ENCODE data around the gene TBCK. TPM values are rescaled to one million over a fixed set of nuclear protein-coding genes. Genes with fewer than 3 reads are reported as not detected.

Gene TBCK
- total RNA-seq, 2 experiments from 2014 or later, result 46.5 to 46.9 TPM

DNA sequence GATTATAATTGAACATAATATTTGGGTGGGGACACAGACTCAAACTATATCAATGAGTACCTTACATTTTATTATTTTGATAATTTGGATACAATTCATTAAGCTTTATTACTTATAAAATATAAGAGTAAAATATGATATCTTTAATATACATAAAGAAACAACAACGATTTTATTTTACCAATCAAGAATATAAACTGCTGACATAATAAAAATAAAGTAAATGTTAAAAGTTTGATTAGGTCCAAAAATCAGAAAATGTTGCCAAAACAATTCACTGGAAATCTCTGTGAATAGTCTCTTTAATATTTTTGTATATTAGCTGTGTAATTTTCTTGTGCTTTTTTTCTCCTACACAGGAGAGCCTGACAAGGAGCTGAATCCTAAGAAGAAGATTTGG, 31.2 kb upstream of the TBCK start:
- H2AFZ ChIP-seq (ENCODE audit: low read length), result no peak overlapping the region
- H3K9me3 ChIP-seq (ENCODE audit: low read length), result no peaks in the 10 kb centered on the region
- intact Hi-C loops (cut with micrococcal nuclease; ENCODE audit: unreplicated experiment), result no loop called here
- no peak overlapping the region for H3K4me2 ChIP-seq (ENCODE audit: low read length)
- no peaks in the 10 kb centered on the region for H3K4me1 ChIP-seq (ENCODE audit: insufficient read depth, low read length, poor library complexity, severe bottlenecking)
- H3K4me3 ChIP-seq (ENCODE audit: low read depth, low read length, poor library complexity, severe bottlenecking), result no peak overlapping the region
- H4K20me1 ChIP-seq (ENCODE audit: insufficient read depth, low read length), result no peaks in the 10 kb centered on the region
- H3K79me2 ChIP-seq (ENCODE audit: insufficient read depth, low read depth, low read length), result peaks cover 18% of the 10 kb centered on the region; the same call in 1 of the 2 replicates
- H3K27ac ChIP-seq (ENCODE audit: low read depth, low read length, poor library complexity, severe bottlenecking), result no peak overlapping the region
- peaks cover 63% of the 10 kb centered on the region for H3K36me3 ChIP-seq (ENCODE audit: insufficient read depth, low read length)
- no peak for DNase-seq (ENCODE audit: low spot score)
- no peaks in the 10 kb centered on the region for H3K9me2 ChIP-seq (ENCODE audit: insufficient read depth, low read length)
- TF ChIP-seq, protein P1, sequence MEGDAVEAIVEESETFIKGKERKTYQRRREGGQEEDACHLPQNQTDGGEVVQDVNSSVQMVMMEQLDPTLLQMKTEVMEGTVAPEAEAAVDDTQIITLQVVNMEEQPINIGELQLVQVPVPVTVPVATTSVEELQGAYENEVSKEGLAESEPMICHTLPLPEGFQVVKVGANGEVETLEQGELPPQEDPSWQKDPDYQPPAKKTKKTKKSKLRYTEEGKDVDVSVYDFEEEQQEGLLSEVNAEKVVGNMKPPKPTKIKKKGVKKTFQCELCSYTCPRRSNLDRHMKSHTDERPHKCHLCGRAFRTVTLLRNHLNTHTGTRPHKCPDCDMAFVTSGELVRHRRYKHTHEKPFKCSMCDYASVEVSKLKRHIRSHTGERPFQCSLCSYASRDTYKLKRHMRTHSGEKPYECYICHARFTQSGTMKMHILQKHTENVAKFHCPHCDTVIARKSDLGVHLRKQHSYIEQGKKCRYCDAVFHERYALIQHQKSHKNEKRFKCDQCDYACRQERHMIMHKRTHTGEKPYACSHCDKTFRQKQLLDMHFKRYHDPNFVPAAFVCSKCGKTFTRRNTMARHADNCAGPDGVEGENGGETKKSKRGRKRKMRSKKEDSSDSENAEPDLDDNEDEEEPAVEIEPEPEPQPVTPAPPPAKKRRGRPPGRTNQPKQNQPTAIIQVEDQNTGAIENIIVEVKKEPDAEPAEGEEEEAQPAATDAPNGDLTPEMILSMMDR (conservative IDR thresholded peaks at IDR 0.05; ENCODE audit: low read length), result no peak
- no peak for TF ChIP-seq EZH2phosphoT487 (IDR thresholded peaks at IDR 0.05; ENCODE audit: borderline replicate concordance, low read depth, low read length)
- ChIA-PET CTCF (ENCODE audit: unreplicated experiment) (no interaction called here), POLR2A (interaction anchor here (0.7 to 1.2 kb wide), 3 partner anchors 16 to 1597 kb away, joined by 3 read pairs; no protein-coding TSS in a partner anchor)
- BruUV-seq (replicated peaks), result no TSS peak

DNA sequence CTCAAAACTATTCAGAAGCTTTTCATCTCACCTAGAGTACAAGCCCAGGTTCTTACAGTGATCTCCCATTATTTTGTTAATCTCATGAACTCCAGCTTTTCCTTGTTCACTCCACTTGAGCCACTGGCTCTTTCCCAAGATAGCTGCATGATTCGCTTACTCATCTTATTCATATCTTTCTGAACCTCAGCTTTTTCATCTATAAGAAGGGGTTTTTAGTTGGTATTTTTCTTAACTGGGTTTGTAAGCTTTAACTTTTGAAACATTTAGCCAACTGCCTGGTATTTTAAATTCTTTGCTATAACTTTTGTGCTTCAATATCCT, 28.6 kb upstream of the TBCK start:
- no peak for DNase-seq (ENCODE audit: low spot score)
- Histone ChIP-seq H3K4me1 (ENCODE audit: insufficient read depth, low read length, poor library complexity, severe bottlenecking) (no peaks in the 10 kb centered on the region), H3K79me2 (ENCODE audit: insufficient read depth, low read depth, low read length) (peaks cover 36% of the 10 kb centered on the region), H3K27ac (ENCODE audit: low read depth, low read length, poor library complexity, severe bottlenecking) (no peak overlapping the region), H3K9me2 (ENCODE audit: insufficient read depth, low read length) (no peaks in the 10 kb centered on the region), H3K9me3 (ENCODE audit: low read length) (peaks cover 8% of the 10 kb centered on the region; the same call in 1 of the 2 replicates), H3K4me3 (ENCODE audit: low read depth, low read length, poor library complexity, severe bottlenecking) (no peak overlapping the region), H3K36me3 (ENCODE audit: insufficient read depth, low read length) (peaks cover 75% of the 10 kb centered on the region), H3K4me2 (ENCODE audit: low read length) (no peak overlapping the region), H4K20me1 (ENCODE audit: insufficient read depth, low read length) (no peaks in the 10 kb centered on the region), H2AFZ (ENCODE audit: low read length) (no peak overlapping the region)
- TF ChIP-seq EZH2phosphoT487 (IDR thresholded peaks at IDR 0.05; ENCODE audit: borderline replicate concordance, low read depth, low read length), result no peak
- TF ChIP-seq, protein P1 (conservative IDR thresholded peaks at IDR 0.05; ENCODE audit: low read length), result no peak
- POLR2A ChIA-PET, result interaction anchor here (0.7 kb wide), 1 partner anchor 54 kb away, joined by 3 read pairs; no protein-coding TSS in a partner anchor
- intact Hi-C loops (cut with micrococcal nuclease; ENCODE audit: unreplicated experiment), result no loop called here
- BruUV-seq (replicated peaks), result no TSS peak
- CTCF ChIA-PET (ENCODE audit: unreplicated experiment), result no interaction called here

- Histone ChIP-seq H4K20me1 (ENCODE audit: insufficient read depth, low read length) (no peaks in the 10 kb centered on the region), H3K4me1 (ENCODE audit: insufficient read depth, low read length, poor library complexity, severe bottlenecking) (no peaks in the 10 kb centered on the region), H3K27ac (ENCODE audit: low read depth, low read length, poor library complexity, severe bottlenecking) (no peak overlapping the region), H3K79me2 (ENCODE audit: insufficient read depth, low read depth, low read length) (peaks cover 36% of the 10 kb centered on the region), H3K9me3 (ENCODE audit: low read length) (peaks cover 8% of the 10 kb centered on the region; the same call in 1 of the 2 replicates), H3K9me2 (ENCODE audit: insufficient read depth, low read length) (no peaks in the 10 kb centered on the region), H3K36me3 (ENCODE audit: insufficient read depth, low read length) (peaks cover 75% of the 10 kb centered on the region), H3K4me3 (ENCODE audit: low read depth, low read length, poor library complexity, severe bottlenecking) (no peak overlapping the region), H3K4me2 (ENCODE audit: low read length) (no peak overlapping the region), H2AFZ (ENCODE audit: low read length) (no peak overlapping the region)
- ChIA-PET CTCF (ENCODE audit: unreplicated experiment) (no interaction called here), POLR2A (interaction anchor here (0.7 kb wide), 1 partner anchor 54 kb away, joined by 3 read pairs; no protein-coding TSS in a partner anchor)
- TF ChIP-seq, protein P1 (conservative IDR thresholded peaks at IDR 0.05; ENCODE audit: low read length), result no peak
- TF ChIP-seq EZH2phosphoT487 (IDR thresholded peaks at IDR 0.05; ENCODE audit: borderline replicate concordance, low read depth, low read length), result no peak
- no peak for DNase-seq (ENCODE audit: low spot score)
- no TSS peak for BruUV-seq (replicated peaks)
- intact Hi-C loops (cut with micrococcal nuclease; ENCODE audit: unreplicated experiment), result no loop called here
Measured at GRCh38 chr4:106343865-106344646, 28.0 kb upstream of the TBCK start.

Measured in OCI-LY7 (cell line).